ENCODE data around the gene ADGRF5.

Gene ADGRF5

DNA sequence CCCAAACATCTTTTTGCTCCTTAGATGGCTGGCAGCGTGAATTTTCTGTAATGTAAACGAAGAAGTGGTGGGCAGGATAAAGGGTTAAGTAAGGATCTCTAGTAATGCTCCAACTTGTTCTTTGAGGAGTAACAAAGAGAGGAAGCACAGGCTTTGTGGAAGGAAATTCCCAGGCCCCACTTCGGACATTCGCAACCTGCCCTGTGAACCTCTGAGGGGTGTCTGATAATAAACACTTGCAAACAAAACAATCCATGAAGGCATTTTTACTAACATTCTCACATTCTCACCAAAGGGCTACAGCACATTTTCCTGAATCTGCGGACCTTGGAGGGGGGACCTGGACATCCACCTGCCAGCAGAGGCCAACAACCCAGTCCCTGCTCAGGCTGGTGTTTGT, 25.8 kb upstream of the ADGRF5 start:
- TF ChIP-seq, protein P1, sequence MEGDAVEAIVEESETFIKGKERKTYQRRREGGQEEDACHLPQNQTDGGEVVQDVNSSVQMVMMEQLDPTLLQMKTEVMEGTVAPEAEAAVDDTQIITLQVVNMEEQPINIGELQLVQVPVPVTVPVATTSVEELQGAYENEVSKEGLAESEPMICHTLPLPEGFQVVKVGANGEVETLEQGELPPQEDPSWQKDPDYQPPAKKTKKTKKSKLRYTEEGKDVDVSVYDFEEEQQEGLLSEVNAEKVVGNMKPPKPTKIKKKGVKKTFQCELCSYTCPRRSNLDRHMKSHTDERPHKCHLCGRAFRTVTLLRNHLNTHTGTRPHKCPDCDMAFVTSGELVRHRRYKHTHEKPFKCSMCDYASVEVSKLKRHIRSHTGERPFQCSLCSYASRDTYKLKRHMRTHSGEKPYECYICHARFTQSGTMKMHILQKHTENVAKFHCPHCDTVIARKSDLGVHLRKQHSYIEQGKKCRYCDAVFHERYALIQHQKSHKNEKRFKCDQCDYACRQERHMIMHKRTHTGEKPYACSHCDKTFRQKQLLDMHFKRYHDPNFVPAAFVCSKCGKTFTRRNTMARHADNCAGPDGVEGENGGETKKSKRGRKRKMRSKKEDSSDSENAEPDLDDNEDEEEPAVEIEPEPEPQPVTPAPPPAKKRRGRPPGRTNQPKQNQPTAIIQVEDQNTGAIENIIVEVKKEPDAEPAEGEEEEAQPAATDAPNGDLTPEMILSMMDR (IDR thresholded peaks at IDR 0.05; ENCODE audit: insufficient read depth, low read depth, low read length, missing control alignments) = no peak
- no peak overlapping the region for H3K4me3 ChIP-seq (ENCODE audit: low read length)
- DNase-seq (ENCODE audit: low read depth) = no peak

DNA sequence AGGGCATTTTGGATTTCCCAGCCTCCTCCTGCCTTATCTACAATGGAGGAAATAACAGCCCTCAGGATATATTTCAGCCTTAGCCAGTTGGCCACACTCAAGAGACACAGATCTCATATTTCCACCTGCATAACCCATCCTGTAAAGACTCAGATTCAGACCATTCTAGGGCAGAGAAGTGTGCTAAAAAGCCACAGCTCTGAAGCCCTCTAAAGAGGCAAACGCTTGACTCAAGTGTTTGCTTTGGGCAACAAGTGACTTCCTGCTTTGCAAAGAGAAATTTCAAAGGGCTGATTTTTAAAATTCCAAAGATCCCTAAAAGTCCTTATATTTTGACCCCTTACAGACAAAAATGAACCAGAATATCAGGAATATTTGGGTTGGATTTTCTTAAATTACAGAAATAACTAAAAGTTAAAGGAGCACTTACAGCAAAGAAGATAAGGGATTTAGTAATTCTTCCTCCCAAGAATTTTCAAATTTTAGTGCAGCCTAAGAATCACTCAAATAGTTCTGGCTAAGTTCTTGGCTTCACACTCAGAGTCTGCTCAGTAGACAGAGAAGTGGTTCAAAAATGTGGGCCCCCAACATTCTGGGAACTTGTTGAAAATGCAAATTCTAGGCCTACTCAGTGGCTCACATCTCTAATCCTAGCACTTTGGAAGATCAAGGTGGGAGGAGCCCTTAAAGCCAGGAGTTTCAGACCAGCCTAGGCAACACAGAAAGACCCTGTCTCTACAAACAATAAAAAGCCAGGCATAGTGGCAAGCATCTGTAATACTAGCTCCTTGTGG, 18.9 kb upstream of the ADGRF5 start:
- no peak overlapping the region for H3K4me3 ChIP-seq (ENCODE audit: low read length)
- DNase-seq (ENCODE audit: low read depth) = no peak
- TF ChIP-seq, protein P1 (IDR thresholded peaks at IDR 0.05; ENCODE audit: insufficient read depth, low read depth, low read length, missing control alignments) = no peak

DNA sequence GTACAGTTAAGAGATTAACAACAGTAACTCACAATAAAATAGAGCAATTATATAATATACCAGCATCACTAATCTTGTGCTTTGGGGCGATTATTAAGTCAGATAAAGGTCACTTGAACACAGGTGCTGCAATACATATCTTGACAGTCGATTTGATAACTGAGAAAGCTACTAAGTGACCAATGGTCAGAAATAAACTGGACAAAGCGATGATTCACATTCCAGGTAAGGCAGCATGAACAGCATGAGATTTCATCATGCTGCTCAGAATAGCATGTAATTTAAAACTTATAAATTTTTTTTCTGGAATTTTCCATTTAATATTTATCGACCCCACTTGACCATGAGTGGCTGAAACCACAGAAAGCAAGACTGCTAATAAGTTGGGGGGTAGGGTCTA, 15.9 kb upstream of the ADGRF5 start:
- H3K4me3 ChIP-seq (ENCODE audit: low read length) = no peak overlapping the region
- TF ChIP-seq, protein P1 (IDR thresholded peaks at IDR 0.05; ENCODE audit: insufficient read depth, low read depth, low read length, missing control alignments) = no peak
- no peak for DNase-seq (ENCODE audit: low read depth)

DNA sequence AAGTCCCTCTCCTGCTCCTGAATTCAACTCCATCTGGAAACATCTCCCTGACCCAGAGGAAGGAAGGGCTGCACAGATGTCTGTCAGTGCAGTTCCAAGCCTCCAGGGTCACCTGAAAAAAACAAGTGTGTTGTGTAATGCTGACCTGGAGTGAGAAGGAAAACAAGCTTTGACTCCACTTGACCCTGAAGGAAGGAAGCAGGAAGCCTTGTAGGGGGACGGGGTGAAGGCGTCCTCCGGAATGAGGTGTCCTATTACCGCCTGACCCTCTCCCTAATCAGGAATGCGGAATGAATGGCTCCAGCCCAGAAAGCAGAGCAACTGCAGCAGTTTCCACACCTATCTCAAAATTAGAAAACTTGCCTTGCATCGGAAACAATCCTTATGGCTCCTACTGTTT, 13.9 kb upstream of the ADGRF5 start:
- TF ChIP-seq, protein P1 (IDR thresholded peaks at IDR 0.05; ENCODE audit: insufficient read depth, low read depth, low read length, missing control alignments) = no peak
- DNase-seq (ENCODE audit: low read depth) = no peak
- no peak overlapping the region for H3K4me3 ChIP-seq (ENCODE audit: low read length)

DNA sequence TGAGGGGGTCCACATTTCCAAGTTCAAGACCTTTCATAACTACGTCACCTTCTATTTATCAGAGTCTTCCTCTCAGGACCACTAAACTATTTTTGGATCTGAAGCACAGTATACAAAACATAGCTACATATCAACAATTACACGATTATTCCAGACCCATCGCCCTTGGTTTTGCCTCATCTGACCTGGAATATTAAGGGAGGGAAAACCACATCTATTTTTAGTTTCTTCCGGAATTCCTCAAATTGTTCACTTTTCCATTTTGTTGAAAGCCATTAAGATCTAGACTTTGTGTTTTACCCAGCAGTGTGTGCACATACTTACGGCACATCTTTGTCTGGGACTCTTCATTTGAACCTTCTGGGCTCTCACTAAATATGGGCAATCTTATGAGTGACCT, 12.0 kb upstream of the ADGRF5 start:
- no peak overlapping the region for H3K4me3 ChIP-seq (ENCODE audit: low read length)
- DNase-seq (ENCODE audit: low read depth) = no peak
- TF ChIP-seq, protein P1 (IDR thresholded peaks at IDR 0.05; ENCODE audit: insufficient read depth, low read depth, low read length, missing control alignments) = no peak

DNA sequence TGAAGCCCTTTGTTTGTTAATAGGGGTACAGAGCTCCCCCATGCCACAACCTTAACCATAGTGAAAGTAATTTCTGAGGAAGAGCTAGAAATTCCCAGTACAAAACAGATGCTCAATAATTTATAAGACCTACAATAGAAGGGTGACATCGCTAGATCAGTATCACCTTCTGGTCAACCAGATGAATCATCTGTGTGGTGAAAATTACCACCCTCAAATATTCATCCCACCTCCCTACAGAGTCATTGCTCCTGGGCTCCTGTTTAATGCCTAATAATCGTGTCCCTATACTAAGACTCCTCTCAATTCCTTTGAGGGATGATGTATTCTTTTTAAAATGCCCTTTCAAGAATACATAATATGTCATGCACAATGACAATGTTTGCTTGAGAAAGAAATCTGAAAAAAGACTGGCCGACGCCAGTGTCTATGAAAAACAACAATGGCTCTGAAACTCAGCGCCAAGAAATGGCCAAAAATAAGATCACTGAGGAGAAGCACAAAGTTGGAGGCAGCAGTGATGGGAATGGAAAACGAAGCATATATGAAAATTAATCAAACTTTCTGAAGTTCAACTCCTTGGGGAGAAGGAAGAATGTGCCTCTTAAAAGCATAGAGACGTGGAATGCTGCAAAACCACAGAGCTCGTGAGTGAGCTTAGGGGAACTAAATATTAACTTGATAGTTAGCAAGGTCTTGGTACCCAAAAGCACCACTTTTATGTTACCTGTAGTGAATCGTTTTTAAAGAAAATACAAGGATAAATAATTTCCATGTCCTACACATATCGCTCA, 11.0 kb upstream of the ADGRF5 start:
- H3K4me3 ChIP-seq (ENCODE audit: low read length) = no peak overlapping the region
- DNase-seq (ENCODE audit: low read depth) = peak; percentile 20
- TF ChIP-seq, protein P1 (IDR thresholded peaks at IDR 0.05; ENCODE audit: insufficient read depth, low read depth, low read length, missing control alignments) = no peak

All from epithelial cell of esophagus (primary cell).